NCI-H446 treated with DMSO at 0.1 percent for 48 hours (cell line): Measurements from ENCODE around the gene STRN.
"Not testable (repeated sequence)": the region's sequence is repeated elsewhere in the genome, so short reads cannot be mapped to it uniquely, and the experiment has no call there.

Source experiments
- DNase-seq: peaks from one replicate; lab custom pipeline; 2025; lab: John Stamatoyannopoulos, UW

Gene STRN

GRCh38 chr2:36839976-36840617 lies 126.2 kb downstream of the STRN start:
- no peak for DNase-seq

GRCh38 chr2:36834731-36835524 lies 131.4 kb downstream of the STRN start:
- DNase-seq = no peak

- DNase-seq = no peak
Measured at GRCh38 chr2:36834203-36834602, 132.1 kb downstream of the STRN start.

DNA sequence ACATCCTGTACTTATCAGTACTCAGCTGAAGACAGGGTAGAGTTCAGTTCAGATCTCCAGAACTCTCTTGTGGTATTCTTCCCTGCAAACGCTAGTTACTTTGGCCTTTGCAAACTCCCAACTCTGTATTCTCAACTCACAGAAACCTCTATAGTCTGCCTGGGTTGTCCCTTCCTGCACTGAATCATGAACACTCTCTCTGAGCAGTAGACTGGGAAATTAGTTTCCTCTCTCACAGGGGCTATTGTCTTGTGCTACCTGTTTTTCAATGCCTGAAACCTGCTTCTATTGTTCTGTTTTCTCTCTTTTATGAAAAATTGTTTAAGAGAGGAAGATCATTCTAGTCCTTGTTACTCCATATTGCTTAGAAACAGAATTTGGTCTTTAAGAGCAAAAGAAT lies 135.2 kb downstream of the STRN start:
- DNase-seq = no peak

GRCh38 chr2:36824683-36825082 lies 141.7 kb downstream of the STRN start:
- not testable (repeated sequence) for DNase-seq

- no peak for DNase-seq
Measured at GRCh38 chr2:36824273-36824672, 142.1 kb downstream of the STRN start.

DNA sequence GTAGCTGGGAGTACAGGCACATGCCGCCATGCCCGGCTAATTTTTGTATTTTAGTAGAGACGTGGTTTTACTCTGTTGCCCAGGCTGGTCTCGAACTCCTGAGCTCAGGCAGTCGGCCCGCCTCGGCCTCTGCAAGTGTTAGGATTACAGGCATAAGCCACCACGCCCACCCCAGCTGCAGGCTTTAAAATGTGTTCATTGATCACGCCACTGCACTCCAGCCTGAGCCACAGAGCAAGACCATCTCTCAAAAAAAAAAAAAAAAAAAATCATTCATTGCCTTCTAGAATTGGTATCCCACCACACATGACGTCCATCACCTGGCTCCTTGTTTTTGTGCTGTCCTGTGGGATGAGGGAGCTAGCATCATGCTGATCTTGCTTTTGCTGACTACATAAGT lies 142.5 kb downstream of the STRN start:
- no peak for DNase-seq

GRCh38 chr2:36820942-36821605 lies 145.3 kb downstream of the STRN start:
- DNase-seq = no peak

DNA sequence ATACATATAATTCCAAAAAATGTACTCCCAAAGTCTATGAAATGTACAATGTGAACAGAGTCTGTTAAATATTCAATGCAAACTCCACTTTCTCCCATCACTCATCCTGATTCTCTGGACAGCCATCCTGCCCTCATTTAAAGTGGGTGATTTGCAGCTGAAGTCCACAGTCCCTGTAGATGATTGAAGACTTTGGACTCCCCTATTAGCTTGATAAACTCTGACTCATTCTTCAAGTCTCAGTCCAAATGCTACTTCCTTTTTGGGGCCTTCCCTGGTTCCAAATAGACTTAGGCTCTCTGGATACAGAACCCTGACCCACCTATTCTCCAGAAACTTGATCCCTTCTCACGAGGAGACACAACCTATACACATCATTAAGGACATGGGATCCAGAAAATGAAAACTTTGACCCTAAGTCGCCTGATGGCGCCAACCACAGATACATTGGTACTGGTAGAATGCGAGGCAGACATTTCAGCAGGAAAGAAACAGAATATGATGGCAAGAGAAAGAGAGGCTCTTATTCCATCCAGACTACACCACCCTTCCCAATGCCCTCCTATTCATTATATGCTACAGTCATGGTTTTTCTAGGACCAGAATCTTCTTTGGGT lies 147.1 kb downstream of the STRN start:
- no peak for DNase-seq

DNA sequence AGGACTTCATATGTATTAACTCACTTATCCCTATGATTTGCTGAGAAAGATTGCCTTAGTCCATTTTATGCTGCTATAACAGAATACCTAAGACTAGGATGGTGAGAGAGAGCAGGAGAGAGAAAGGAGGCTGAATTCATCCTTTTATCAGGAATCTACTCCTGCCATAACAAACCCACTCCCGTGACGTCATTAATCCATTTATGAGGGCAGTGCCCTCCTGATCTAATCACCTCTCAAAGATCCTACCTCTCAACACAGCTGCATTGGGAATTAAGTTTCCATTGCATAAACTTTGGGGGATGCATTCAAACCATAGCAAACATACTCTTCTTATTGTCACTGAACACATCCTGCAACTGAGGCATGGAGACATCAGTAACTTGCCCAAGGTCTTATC lies 147.8 kb downstream of the STRN start:
- no peak for DNase-seq

DNA sequence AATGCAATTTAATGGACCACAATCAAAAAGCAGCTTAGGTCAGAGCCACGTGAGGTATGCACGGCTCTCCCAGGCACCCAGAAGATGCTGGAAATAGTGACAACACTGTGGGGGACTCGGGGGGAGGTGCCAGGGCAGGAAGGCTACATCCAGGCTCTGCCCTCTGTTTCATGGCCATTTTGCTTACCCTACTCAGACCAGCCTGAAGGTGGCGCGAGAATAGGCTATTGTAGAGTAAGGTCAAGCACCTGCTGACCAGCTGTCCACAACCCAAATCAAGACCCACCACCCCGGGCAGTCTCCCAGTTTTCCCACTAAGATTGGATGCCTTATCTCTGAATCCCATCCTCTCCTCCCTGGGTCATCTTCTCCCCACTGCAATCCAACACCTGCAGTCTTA lies 154.1 kb downstream of the STRN start:
- no peak for DNase-seq

GRCh38 chr2:36811071-36811470 lies 155.3 kb downstream of the STRN start:
- DNase-seq = no peak

DNA sequence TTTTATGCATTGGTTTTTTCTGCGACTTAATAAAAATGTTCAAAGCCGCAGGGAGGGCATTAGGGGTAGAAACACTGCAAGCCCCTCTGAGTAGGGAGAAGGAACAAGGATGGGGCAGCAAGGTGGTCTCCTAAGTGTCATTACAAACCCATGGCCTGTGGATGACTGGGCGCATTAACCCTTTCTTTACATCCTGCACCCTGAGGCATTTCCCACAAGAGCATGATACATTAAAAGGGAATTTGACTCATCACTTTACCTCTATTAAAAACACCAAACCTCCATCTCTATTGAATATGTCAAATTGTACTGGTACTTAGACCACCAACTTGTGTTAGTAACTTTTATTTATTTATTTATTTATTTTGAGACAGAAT lies 157.3 kb downstream of the STRN start:
- DNase-seq = no peak

DNA sequence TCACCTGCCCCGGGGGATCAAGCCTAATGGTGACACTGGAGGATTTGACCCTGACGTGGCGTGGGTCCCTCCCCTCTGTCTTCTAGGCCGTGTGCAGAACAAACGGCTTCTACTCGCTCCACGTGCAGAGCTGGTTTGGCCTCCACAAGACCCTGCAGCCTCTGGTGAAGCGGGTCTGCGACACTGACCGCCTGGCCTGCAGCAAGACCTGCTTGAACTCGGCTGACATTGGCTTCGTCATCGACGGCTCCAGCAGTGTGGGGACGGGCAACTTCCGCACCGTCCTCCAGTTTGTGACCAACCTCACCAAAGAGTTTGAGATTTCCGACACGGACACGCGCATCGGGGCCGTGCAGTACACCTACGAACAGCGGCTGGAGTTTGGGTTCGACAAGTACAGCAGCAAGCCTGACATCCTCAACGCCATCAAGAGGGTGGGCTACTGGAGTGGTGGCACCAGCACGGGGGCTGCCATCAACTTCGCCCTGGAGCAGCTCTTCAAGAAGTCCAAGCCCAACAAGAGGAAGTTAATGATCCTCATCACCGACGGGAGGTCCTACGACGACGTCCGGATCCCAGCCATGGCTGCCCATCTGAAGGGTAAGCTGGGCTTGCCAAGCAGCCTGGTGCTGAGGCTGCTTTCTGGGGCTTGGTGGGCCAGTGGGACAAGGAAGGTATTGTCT lies 157.8 kb downstream of the STRN start:
- no peak for DNase-seq

GRCh38 chr2:36807223-36807886 lies 159.0 kb downstream of the STRN start:
- no peak for DNase-seq

DNA sequence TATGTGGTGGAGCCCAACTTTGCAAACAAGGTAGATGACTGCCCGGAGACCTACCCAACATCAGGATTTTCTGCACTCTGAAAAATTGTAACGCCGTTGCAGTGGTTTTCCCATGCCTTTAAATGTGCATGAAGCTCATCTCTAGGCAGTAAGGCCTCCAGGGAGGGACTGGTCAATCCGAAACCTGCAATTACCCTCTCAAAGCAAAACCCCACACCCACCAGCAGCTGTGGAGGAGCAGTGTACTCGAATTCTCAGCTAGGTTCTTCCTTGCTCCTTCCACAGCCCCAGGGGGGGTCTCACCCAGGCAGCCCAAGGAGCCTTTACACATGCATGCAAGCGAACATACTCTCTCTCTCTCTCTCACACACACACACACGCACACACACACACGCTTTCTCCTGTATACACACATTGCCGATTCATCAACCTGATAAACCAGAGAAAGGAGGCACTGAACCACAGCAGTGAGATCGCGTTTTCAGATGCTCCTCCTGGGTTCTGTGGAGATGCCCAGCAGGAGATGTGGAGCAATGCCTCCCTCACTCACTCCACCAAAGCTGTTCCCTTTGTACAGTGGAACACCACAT lies 160.6 kb downstream of the STRN start:
- no peak for DNase-seq

- DNase-seq = no peak
Measured at GRCh38 chr2:36802952-36803351, 163.4 kb downstream of the STRN start.

DNA sequence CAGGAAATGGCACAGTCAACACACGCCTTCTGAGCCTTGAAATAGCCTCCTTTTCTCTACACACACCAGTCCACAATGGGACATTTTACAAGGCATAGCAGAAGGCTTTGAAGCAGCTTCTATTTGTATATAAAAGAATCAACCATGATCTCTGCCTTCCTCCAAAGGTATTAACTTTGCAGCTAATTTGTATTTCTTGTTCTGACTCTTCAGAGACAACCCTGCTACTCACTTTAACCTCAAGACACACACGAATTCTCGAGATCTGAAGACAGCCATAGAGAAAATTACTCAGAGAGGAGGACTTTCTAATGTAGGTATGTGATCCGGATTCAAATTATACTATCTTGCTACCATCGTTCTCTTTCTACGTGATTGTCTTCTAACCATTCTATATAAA lies 165.2 kb downstream of the STRN start:
- DNase-seq = no peak

DNA sequence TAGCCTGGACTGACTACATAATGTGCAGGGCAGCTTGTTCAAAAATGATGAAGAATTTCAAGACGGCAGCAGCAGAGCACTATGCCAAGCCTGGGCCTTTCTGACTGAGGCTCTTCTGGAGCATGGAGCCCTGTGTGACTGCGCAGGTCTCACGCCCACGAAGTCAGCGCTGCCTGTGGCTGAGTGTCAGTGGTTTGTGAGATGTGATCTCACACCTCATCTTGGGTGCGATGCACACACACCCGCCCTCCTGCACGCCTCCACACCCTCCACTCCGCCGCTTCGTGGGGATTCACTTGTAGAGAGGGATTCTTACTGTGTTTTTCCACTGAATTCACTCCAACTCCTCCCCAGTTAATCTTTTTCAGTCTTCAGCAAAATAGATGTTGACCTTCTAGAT lies 166.0 kb downstream of the STRN start:
- no peak for DNase-seq

- no peak for DNase-seq
Measured at GRCh38 chr2:36798724-36799123, 167.6 kb downstream of the STRN start.

- DNase-seq = no peak
Measured at GRCh38 chr2:36797324-36798070, 168.8 kb downstream of the STRN start.
